ENCODE data around the gene CTTNBP2NL. TPM values are rescaled to one million over a fixed set of nuclear protein-coding genes. Genes with fewer than 3 reads are reported as not detected.

CTTNBP2NL gene
- total and polyA plus RNA-seq, 2 experiments from 2014 or later = 18.5 to 31.0 TPM

DNA sequence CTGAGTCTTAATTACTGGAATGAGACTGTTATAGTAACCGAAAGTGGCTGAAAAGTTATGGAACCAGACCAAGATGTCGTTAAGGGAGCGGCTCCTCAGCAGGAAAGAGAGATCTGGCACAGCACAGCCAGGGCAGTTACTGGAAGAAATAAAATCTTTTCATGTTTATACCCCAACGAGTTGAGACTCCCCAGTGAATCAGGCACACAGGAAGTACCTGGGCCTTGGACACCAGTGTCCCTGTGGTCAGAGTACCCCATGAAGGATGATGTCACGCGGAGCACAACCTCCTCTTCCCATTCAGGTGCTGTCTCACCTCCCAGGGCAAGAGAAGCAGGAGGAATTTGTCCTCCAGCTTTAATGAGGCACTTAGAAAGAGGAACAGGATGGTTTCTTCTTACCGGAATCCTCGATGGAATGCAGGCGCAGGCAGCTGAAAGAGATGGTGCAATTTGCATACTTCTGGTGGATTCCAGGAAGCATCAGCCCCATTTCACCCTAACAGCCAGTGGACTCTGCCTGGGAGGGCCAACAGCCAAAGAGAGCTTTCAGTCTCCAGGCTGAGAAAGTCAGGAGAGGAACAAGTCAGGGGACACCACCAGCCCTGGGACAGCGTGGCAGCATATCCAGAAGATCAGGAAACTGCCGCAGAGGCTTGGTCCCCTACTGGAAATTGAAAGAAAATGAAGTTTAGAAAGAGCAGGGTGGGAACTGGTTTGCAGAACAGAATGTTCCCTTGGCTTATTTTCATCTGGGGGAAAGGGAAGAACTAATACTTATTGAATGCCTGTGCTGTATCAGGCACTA lies 35.9 kb upstream of the CTTNBP2NL start:
- H3F3A ChIP-seq (replicated peaks; ENCODE audit: low read depth) = no peaks in the 10 kb centered on the region
- peaks cover 13% of the 10 kb centered on the region for H3K4me1 Mint-ChIP-seq
- no peak overlapping the region for H3K27ac ChIP-seq (ENCODE audit: low read depth)
- H2AFZ ChIP-seq = peak overlapping the region; percentile 81; the same call in 1 of the 2 replicates
- peaks cover 6% of the 10 kb centered on the region; the same call in 1 of the 2 replicates for H3K9me2 ChIP-seq (ENCODE audit: insufficient read depth)
- H3K4me3 Mint-ChIP-seq = no peak overlapping the region
- ATAC-seq (peak; percentile 49), DNase-seq (ENCODE audit: low spot score) (peak; percentile 79)
- no peaks in the 10 kb centered on the region for H3K79me2 ChIP-seq (replicated peaks; ENCODE audit: insufficient read depth)
- no peak overlapping the region for H3K4me3 ChIP-seq
- peaks cover 3% of the 10 kb centered on the region; the same call in 1 of the 2 replicates for H3K4me1 ChIP-seq (ENCODE audit: insufficient read depth)
- H3K27me3 Mint-ChIP-seq (ENCODE audit: insufficient read depth, low read depth, poor library complexity) = peaks cover 2% of the 10 kb centered on the region
- no peaks in the 10 kb centered on the region for H3K36me3 ChIP-seq (ENCODE audit: insufficient read depth)
- TF ChIP-seq CREB1 (CRISPR knock-in tag; IDR thresholded peaks at IDR 0.05; ENCODE audit: low read depth) (no peak), POLR2AphosphoS5 (IDR thresholded peaks at IDR 0.05; ENCODE audit: low read depth) (no peak), STAT1 (IDR thresholded peaks at IDR 0.05; ENCODE audit: unreplicated experiment) (no peak), ETS1 (IDR thresholded peaks at IDR 0.05) (no peak), NANOG (IDR thresholded peaks at IDR 0.05; ENCODE audit: borderline replicate concordance) (no peak), EZH2 (IDR thresholded peaks at IDR 0.05; ENCODE audit: low read depth, unreplicated experiment) (no peak), JUNB (IDR thresholded peaks at IDR 0.05; ENCODE audit: unreplicated experiment) (no peak), ZNF114 (CRISPR knock-in tag; IDR thresholded peaks at IDR 0.05) (no peak), EZH2phosphoT487 (IDR thresholded peaks at IDR 0.05; ENCODE audit: unreplicated experiment) (no peak), ZNF331 (CRISPR knock-in tag; IDR thresholded peaks at IDR 0.05; ENCODE audit: low read depth) (no peak), CTCF (conservative IDR thresholded peaks at IDR 0.05; ENCODE audit: low read depth in 2 of 2) (no peak)
- TF ChIP-seq, protein P1, sequence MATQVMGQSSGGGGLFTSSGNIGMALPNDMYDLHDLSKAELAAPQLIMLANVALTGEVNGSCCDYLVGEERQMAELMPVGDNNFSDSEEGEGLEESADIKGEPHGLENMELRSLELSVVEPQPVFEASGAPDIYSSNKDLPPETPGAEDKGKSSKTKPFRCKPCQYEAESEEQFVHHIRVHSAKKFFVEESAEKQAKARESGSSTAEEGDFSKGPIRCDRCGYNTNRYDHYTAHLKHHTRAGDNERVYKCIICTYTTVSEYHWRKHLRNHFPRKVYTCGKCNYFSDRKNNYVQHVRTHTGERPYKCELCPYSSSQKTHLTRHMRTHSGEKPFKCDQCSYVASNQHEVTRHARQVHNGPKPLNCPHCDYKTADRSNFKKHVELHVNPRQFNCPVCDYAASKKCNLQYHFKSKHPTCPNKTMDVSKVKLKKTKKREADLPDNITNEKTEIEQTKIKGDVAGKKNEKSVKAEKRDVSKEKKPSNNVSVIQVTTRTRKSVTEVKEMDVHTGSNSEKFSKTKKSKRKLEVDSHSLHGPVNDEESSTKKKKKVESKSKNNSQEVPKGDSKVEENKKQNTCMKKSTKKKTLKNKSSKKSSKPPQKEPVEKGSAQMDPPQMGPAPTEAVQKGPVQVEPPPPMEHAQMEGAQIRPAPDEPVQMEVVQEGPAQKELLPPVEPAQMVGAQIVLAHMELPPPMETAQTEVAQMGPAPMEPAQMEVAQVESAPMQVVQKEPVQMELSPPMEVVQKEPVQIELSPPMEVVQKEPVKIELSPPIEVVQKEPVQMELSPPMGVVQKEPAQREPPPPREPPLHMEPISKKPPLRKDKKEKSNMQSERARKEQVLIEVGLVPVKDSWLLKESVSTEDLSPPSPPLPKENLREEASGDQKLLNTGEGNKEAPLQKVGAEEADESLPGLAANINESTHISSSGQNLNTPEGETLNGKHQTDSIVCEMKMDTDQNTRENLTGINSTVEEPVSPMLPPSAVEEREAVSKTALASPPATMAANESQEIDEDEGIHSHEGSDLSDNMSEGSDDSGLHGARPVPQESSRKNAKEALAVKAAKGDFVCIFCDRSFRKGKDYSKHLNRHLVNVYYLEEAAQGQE (IDR thresholded peaks at IDR 0.05; ENCODE audit: unreplicated experiment) = no peak
- TF ChIP-seq, protein P2, sequence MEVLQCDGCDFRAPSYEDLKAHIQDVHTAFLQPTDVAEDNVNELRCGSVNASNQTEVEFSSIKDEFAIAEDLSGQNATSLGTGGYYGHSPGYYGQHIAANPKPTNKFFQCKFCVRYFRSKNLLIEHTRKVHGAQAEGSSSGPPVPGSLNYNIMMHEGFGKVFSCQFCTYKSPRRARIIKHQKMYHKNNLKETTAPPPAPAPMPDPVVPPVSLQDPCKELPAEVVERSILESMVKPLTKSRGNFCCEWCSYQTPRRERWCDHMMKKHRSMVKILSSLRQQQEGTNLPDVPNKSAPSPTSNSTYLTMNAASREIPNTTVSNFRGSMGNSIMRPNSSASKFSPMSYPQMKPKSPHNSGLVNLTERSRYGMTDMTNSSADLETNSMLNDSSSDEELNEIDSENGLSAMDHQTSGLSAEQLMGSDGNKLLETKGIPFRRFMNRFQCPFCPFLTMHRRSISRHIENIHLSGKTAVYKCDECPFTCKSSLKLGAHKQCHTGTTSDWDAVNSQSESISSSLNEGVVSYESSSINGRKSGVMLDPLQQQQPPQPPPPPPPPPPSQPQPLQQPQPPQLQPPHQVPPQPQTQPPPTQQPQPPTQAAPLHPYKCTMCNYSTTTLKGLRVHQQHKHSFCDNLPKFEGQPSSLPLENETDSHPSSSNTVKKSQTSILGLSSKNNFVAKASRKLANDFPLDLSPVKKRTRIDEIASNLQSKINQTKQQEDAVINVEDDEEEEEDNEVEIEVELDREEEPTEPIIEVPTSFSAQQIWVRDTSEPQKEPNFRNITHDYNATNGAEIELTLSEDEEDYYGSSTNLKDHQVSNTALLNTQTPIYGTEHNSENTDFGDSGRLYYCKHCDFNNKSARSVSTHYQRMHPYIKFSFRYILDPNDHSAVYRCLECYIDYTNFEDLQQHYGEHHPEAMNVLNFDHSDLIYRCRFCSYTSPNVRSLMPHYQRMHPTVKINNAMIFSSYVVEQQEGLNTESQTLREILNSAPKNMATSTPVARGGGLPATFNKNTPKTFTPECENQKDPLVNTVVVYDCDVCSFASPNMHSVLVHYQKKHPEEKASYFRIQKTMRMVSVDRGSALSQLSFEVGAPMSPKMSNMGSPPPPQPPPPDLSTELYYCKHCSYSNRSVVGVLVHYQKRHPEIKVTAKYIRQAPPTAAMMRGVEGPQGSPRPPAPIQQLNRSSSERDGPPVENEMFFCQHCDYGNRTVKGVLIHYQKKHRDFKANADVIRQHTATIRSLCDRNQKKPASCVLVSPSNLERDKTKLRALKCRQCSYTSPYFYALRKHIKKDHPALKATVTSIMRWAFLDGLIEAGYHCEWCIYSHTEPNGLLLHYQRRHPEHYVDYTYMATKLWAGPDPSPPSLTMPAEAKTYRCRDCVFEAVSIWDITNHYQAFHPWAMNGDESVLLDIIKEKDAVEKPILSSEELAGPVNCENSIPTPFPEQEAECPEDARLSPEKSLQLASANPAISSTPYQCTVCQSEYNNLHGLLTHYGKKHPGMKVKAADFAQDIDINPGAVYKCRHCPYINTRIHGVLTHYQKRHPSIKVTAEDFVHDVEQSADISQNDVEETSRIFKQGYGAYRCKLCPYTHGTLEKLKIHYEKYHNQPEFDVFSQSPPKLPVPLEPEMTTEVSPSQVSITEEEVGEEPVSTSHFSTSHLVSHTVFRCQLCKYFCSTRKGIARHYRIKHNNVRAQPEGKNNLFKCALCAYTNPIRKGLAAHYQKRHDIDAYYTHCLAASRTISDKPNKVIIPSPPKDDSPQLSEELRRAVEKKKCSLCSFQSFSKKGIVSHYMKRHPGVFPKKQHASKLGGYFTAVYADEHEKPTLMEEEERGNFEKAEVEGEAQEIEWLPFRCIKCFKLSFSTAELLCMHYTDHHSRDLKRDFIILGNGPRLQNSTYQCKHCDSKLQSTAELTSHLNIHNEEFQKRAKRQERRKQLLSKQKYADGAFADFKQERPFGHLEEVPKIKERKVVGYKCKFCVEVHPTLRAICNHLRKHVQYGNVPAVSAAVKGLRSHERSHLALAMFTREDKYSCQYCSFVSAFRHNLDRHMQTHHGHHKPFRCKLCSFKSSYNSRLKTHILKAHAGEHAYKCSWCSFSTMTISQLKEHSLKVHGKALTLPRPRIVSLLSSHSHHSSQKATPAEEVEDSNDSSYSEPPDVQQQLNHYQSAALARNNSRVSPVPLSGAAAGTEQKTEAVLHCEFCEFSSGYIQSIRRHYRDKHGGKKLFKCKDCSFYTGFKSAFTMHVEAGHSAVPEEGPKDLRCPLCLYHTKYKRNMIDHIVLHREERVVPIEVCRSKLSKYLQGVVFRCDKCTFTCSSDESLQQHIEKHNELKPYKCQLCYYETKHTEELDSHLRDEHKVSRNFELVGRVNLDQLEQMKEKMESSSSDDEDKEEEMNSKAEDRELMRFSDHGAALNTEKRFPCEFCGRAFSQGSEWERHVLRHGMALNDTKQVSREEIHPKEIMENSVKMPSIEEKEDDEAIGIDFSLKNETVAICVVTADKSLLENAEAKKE (CRISPR knock-in tag; IDR thresholded peaks at IDR 0.05) = no peak
- H3K36me3 Mint-ChIP-seq (ENCODE audit: low read depth) = no peaks in the 10 kb centered on the region
- no peak overlapping the region for H3K27ac Mint-ChIP-seq
- no peaks in the 10 kb centered on the region for H4K20me1 ChIP-seq (replicated peaks; ENCODE audit: insufficient read depth)
- H3K27me3 ChIP-seq (ENCODE audit: insufficient read depth) = no peaks in the 10 kb centered on the region
- no peak overlapping the region; the same call in 1 of the 2 replicates for H3K4me2 ChIP-seq
- no peaks in the 10 kb centered on the region for H3K9me3 Mint-ChIP-seq
